Hematopoietic multipotent progenitor cell treated with erythropoietin and hydrocortisone succinate and interleukin-3 and kit ligand, for 6 days (in vitro differentiated cells): Measurements from ENCODE around the gene ADH1C.

Source experiments
- DNase-seq: peaks from one replicate; pipeline ENCODE4 v3.0.0-alpha.2; 2015

Gene ADH1C

GRCh38 chr4:99293357-99293756 is 59.2 kb downstream of the ADH1C start:
- no peak for DNase-seq

DNA sequence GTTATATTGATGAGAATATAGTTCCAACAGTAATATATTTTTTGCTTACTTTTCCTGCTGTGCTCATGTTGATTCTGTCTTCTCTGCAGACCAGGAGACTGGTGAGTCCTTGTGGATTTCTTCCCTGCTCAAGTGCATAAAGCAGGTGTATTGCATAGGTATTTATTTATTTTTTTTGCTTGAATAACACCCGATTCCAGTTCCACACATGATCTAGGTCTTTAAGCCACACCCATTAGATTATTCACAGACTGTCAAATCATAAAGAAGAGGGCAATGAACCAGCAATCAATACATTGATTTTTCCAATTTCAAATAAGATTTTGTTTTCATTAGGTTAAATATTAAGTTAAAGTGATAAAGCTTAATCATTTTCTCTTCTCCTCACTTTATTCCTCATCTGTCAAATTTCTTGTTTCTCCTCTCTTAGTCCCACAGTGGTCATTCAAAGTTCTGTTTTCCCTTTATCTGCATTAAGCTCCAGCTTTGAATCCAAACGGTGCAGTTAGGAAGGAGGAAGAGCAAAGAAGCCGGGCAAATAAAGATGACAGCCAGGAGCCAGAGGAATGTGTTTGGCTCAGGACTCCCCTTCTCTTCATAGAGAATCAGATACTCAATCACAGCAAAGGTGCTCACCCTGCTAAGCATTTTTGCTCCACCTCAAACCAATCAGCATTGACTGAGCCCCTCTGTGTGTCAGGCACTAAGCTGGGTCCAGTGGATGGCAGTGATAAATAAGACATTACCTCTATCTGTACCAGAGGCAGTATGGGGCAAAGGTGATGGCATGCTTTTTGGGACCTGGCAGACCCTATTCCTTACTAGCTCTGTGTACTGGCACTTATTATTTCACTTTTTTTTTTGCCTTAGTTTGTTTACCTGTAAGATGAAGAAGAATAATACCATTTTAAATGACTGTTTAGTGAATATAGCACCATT is 61.4 kb downstream of the ADH1C start, which contains the start of gene ADH1A:
Gene ADH1A, minus strand, starts transcription at position 138 of the 939 bp plus-strand sequence. Its CDS starts 71 bp downstream, at position 67.
- no peak for DNase-seq
